Motor neuron (in vitro differentiated cells): Measurements from ENCODE around the gene HSD11B2. TPM values are rescaled to one million over a fixed set of nuclear protein-coding genes. Genes with fewer than 3 reads are reported as not detected.

Experiments
- ATAC-seq, 8 experiments: fragments of 200-7000 bp; cut with Tn5 transposase; replicated peaks in 6 of 8; 2 replicates each; pipeline ENCODE4 v1.8.0; 2021; ENCODE audit warnings: mild to moderate bottlenecking in 8 of 8, moderate library complexity in 8 of 8
- H3K27ac ChIP-seq, 2 donors: fragments of 250-450 bp; sonication (Bioruptor Pico); 2 replicates each; pipeline ENCODE4 v1.9.0; 2021; ENCODE audit warnings: antibody characterized with exemption in 2 of 2, mild to moderate bottlenecking in 2 of 2, moderate library complexity in 1 of 2
- H3K4me1 ChIP-seq, 2 donors: fragments of 250-450 bp; sonication (Bioruptor Pico); replicated peaks in 1 of 2; 2 replicates each; pipeline ENCODE4 v1.6.1; 2021; ENCODE audit warnings: antibody characterized with exemption in 2 of 2, mild to moderate bottlenecking in 2 of 2, moderate library complexity in 1 of 2
- H3K4me3 ChIP-seq, 5 donors: fragments of 250-450 bp; sonication (Bioruptor Pico); 2 replicates each; pipeline ENCODE4 v1.9.0; 2021; ENCODE audit warnings: antibody characterized with exemption in 5 of 5, mild to moderate bottlenecking in 5 of 5, moderate library complexity in 4 of 5
- WGBS, 10 experiments: fragments of 450-650 bp; shearing (Covaris generic); methylation state at CpG; one replicate each; pipeline ENCODE4 v1.0.0; 2022; 5-methylcytosine and 5-hydroxymethylcytosine counted together
- in situ Hi-C, 9 experiments: fragments of 400-800 bp; cut with MboI; loops; one replicate each; pipeline ENCODE4 v1.15.0; 2021; ENCODE audit warnings: low sequenced_read_pairs in 9 of 9, low pct_unique_long_range_greater_than_20kb in 2 of 9; ENCODE audit not compliant: unreplicated experiment in 9 of 9
- total RNA-seq, 8 experiments: library from RNA; unstranded; fragments of 300-600 nt; gene quantifications; 2 replicates each; pipeline versions ENCODE4 v1.2.3 to v1.2.4, GENCODE V29; 2022

The HSD11B2 gene
- 10 to 100 TPM in 4 of 8 experiments, 1 to 10 TPM in 3, under 1 TPM in 1; 0.64 to 17.4 (median 6.8) TPM for total RNA-seq

DNA sequence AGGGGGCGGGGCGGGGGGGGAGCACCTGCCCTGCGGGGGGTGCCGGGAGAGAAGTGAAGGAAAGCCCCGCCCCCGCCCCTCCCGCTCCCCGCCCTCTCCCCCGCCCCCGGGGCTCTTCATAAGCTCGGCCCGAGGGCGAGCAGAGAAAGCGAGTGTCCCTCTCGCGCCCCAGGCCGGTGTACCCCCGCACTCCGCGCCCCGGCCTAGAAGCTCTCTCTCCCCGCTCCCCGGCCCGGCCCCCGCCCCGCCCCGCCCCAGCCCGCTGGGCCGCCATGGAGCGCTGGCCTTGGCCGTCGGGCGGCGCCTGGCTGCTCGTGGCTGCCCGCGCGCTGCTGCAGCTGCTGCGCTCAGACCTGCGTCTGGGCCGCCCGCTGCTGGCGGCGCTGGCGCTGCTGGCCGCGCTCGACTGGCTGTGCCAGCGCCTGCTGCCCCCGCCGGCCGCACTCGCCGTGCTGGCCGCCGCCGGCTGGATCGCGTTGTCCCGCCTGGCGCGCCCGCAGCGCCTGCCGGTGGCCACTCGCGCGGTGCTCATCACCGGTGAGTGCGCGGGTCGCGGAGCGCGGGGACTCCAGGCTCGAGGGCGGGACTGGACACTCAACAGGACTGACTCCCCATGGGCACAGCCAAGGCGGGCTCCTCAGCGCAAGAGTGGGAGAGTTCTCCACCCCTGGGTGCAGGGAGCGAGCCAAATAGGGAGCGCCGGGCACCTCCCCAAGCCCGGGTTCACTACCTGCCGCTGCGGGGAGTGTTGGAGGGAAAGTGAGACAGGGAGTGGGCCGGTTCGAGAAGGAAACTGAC lies at the start of gene HSD11B2:
HSD11B2 (plus strand) TSS at position 145 of the 798 bp plus-strand sequence; CDS start at position 273, 128 bp downstream.
- ATAC-seq, result peak; percentile 71 to 86 (median 77)
- peak within 1 kb of the TSS; percentile 89 to 92 for H3K27ac ChIP-seq
- H3K4me3 ChIP-seq, result peak within 1 kb of the TSS; percentile 27 to 44 (median 38)
- in situ Hi-C loops, result no loop called here
- H3K4me1 ChIP-seq, result peaks cover 23 to 38% of the 10 kb centered on the region in 2 donors
- WGBS, 10 experiments, result 0 to 13% (median 0%) methylated on average over 1 to 10 of the region's 87 CpGs; no CpG with 5 or more reads in 6 of the 10 experiments

DNA sequence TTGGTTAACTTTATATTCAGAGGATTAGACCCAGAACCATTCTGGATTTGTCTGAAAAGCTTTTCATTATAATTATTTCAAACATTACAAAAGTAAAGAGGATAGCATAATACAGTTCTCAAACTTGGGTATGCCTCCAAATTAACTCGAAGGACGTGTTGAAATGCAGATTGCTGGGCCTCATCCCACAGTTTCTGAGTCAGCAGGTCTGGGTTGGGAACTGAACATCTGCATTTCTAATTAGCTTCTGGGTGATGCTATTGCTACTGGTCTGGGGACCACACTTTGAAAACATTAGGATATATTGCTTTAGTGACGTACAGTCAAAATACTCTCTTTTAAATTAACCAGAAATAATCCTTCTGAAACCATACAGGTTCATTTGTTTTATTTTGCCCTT lies 47.6 kb upstream of the HSD11B2 start:
- no peak overlapping the region for H3K27ac ChIP-seq
- ATAC-seq, result peak in 2 of 8 experiments; percentile 46 to 52
- H3K4me1 ChIP-seq, result peaks cover 11 to 13% of the 10 kb centered on the region in 2 donors
- H3K4me3 ChIP-seq, result no peak overlapping the region
- 8 to 94% (median 62%) methylated on average over 1 to 3 of the region's 3 CpGs; no CpG with 5 or more reads in 1 of the 10 experiments for WGBS, 10 experiments
- in situ Hi-C loops, result no loop called here

DNA sequence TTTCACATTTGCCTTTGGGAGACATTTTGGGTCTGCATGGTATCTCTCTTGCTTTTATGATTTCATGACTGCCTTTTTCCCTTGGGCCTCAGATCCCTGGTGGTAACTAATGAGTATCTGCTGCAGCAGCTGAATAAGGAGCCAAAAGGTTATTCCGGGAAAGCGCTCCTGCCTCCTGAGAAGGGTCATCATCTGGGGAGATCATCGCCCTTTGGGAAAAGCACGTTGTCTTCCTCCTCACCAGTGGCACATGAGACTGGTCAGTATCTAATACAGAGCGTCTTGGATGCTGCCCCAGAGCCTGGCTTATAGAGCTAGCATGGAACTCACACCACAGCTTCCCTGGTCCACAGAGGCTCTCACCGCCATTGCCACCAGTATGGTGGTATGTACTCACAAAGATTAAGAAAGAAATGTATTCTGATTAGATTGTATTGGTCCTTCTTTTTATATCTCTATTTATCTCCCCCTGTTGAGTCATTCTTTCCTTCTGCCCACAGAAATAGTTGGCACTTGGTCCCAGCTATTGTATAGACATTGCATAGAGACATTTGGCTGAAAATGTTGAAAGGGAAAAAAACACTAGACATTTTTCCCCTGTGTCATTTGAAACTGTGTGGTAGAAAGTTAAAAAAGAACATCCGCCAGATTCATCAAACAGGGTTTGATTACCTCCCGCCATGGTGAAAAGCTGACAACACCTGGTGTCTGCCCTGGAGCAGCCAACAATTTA lies 46.0 kb upstream of the HSD11B2 start:
- WGBS, 10 experiments, result 53 to 100% (median 83%) methylated on average over 2 to 7 of the region's 8 CpGs
- Histone ChIP-seq H3K4me1 (peaks cover 8 to 13% of the 10 kb centered on the region in 2 donors), H3K27ac (no peak overlapping the region), H3K4me3 (no peak overlapping the region)
- peak in 1 of 8 experiments; percentile 28 for ATAC-seq
- in situ Hi-C loops, result no loop called here

DNA sequence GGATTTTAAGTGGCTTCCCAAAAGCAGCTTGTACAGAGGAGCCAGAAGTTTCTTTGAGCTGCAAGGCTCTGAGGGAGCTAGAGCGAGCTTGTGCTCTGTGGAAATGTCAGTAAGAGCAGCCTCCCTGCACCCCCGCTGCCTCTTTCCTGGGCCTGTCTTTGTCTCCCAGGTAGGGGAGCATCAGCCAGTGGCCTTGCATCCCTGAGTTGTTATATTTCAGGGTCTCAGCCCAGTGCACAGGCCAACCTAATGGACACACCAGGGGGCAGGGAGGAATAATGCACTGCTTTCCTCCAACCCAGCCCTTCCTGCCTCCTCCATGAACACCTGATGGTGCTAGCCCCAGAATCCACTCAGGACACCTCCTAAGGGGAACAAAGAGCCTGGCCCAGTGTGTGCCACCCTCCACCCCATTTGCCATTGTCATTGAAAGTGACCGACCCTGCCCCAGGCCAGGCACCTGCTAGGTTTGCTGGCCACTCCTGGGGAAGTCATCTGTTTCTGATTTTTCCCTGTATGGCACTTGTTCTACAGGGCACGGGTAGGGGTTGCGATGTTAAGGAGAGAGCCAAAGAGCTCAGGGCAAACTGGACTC lies 44.0 kb upstream of the HSD11B2 start:
- no peak for ATAC-seq
- Histone ChIP-seq H3K27ac (no peak overlapping the region), H3K4me1 (peaks cover 19 to 23% of the 10 kb centered on the region in 2 donors), H3K4me3 (no peak overlapping the region)
- WGBS, 10 experiments, result 44 to 100% (median 83%) methylated on average over 1 to 5 of the region's 5 CpGs; no CpG with 5 or more reads in 5 of the 10 experiments
- in situ Hi-C loops, result no loop called here

DNA sequence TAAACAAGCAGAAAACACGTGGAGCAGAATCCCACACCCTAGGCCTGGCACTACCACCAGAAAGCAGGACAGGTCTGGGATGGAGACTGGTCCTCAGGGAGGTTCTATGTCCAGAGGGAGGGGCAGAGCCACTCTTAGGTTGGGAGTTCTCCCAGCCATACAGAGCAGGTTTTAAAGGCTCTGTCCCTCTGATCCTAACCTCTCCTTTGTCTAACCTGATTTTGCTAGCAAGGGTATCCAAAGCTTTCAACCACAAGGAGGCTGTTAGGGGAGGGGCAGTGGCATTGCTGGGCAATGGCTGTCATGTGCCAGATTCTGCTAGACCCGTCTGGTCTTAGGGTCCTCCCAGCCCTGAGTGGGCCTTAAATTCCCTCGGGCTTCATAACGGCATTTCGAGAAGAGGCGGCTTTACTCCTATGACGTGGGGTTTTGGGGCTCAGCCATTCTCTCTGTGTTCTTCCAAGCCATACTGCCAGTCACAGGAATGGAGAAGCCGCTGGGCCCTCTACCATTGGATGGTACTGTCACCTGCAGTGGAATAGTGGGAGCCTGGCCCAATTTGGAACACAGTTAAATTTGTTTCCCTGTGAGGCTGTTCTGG lies 43.3 kb upstream of the HSD11B2 start:
- 17 to 100% (median 68%) methylated on average over 1 to 4 of the region's 8 CpGs; no CpG with 5 or more reads in 2 of the 10 experiments for WGBS, 10 experiments
- in situ Hi-C loops, result no loop called here
- Histone ChIP-seq H3K4me3 (no peak overlapping the region), H3K4me1 (peaks cover 25 to 29% of the 10 kb centered on the region in 2 donors), H3K27ac (no peak overlapping the region)
- no peak for ATAC-seq

DNA sequence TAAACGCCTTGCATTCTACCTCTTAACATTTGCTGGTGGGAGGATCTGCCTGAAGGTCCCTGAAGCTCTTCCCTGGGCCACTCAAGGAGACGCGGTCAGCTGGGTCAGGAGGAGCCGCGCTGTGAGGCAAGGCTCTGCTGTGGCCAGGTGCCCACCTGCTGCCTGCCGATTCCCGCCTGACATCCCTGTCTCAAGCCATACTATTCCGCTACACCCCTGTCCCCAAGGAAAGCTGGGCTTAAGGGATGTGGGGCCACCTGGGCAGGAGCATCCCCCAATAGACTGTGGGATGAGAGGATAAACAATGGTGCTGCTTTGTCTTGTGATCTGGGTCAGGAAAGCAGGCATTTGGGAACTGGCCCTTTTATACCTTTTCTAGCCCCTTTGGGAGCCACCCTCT lies 42.7 kb upstream of the HSD11B2 start:
- peaks cover 29 to 30% of the 10 kb centered on the region in 2 donors for H3K4me1 ChIP-seq
- ATAC-seq, result no peak
- H3K27ac ChIP-seq, result no peak overlapping the region
- 90 to 96% (median 94%) methylated on average over 3 to 4 of the region's 8 CpGs; no CpG with 5 or more reads in 6 of the 10 experiments for WGBS, 10 experiments
- in situ Hi-C loops, result no loop called here
- no peak overlapping the region for H3K4me3 ChIP-seq

DNA sequence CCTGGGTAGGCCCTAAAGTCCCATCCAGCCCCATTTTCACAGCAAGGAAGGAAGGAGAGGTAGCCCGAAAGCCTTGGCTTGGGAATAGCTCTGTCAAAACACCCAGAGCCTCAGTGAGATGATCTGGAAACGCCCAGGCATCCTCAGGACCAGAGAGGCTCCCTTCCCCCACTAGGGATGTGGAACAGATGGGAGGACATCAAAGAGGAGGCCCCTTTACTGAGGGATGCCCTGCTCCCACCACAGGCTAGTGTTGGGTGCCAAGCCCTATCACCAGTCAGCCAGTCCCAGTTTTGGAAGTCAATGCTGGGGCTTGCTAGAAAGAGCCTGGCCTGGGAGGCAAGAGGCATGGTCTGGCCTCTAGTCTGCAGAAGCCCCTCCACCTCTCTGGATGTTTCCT lies 42.3 kb upstream of the HSD11B2 start:
- ATAC-seq, result no peak
- in situ Hi-C loops, result no loop called here
- 83 to 100% (median 92%) methylated on average over 1 to 2 of the region's 2 CpGs; no CpG with 5 or more reads in 7 of the 10 experiments for WGBS, 10 experiments
- no peak overlapping the region for H3K4me3 ChIP-seq
- H3K27ac ChIP-seq, result no peak overlapping the region
- peaks cover 28 to 32% of the 10 kb centered on the region in 2 donors for H3K4me1 ChIP-seq

DNA sequence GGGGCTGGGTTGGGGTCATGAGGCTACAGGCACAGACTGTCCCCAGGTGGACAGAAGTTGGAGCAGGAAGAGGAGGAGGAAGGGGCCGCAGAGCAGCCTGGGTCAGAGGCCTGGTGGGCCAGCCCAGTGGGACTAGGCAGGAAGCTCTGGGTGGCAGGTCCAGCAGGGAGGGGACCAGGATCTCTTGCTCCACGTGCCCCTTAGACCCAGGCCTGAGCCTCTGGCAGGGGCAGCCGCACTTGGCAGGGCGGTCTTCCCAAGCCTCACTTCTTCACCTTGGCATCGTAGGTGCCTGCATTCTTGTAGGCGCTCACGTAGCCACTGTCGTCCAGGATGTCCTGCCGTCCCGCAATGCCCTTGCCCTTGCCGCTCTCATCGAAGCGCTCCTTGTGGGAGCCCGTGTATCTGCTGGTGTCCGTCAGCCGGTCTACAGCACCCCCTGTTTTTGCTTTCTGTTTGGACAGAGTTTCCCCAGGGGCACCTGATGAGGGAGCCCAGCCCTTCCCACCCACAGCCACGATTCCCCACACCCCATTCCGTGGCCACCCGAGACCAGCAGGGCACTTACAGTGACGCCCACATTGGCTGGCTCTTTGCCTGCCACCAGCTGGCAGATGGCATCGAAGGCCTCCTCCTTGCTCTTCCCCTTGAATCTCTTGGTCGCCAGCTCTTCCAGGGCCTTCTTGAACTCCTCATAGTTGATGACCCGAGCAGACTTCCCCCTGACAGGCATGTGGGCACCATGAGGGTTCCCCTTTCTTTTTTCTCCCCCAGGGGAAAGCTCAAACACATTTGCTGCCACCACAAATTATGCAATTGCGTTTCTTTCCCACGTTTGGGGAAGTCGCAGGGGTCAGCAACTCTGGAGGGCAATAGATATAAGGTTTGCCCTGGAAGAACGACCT lies 40.8 kb upstream of the HSD11B2 start:
- in situ Hi-C loops, result no loop called here
- WGBS, 10 experiments, result 76 to 100% (median 93%) methylated on average over 2 to 12 of the region's 27 CpGs; no CpG with 5 or more reads in 3 of the 10 experiments
- Histone ChIP-seq H3K4me1 (peaks cover 33 to 47% of the 10 kb centered on the region in 2 donors), H3K27ac (no peak overlapping the region), H3K4me3 (no peak overlapping the region)
- no peak for ATAC-seq

DNA sequence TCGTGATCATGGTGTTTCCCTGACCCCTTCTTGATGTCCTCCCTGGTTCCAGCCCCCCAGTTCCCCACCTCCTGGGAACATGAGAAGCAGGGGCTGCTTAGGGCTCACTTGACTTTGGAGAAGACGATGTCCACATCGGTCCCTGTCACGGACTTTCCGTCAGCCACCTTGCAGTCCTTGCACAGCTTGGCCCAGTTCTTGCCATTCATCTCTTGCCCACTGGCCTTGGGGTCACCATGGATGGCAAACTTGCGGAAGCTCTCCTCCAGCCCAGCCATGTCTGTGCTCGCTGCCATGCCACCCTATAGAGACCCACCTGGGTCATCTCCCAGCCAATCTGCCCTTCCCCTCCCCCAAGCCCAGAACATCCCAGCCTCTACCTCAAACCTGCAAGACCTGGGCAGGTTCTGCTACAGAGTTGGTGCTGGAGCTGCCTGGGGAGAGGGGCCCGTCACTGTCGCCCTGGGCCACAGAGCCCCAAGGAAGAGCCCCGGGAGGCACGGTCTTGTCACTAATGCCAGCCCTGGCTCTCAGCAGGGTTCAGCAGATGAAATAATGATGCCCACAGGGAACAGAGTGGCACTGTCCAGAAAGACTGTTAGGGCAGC lies 40.0 kb upstream of the HSD11B2 start:
- no peak for ATAC-seq
- WGBS, 10 experiments, result 86 to 100% (median 96%) methylated on average over 1 to 6 of the region's 11 CpGs; no CpG with 5 or more reads in 5 of the 10 experiments
- Histone ChIP-seq H3K27ac (no peak overlapping the region), H3K4me1 (peaks cover 40 to 55% of the 10 kb centered on the region in 2 donors), H3K4me3 (no peak overlapping the region)
- in situ Hi-C loops, result no loop called here

DNA sequence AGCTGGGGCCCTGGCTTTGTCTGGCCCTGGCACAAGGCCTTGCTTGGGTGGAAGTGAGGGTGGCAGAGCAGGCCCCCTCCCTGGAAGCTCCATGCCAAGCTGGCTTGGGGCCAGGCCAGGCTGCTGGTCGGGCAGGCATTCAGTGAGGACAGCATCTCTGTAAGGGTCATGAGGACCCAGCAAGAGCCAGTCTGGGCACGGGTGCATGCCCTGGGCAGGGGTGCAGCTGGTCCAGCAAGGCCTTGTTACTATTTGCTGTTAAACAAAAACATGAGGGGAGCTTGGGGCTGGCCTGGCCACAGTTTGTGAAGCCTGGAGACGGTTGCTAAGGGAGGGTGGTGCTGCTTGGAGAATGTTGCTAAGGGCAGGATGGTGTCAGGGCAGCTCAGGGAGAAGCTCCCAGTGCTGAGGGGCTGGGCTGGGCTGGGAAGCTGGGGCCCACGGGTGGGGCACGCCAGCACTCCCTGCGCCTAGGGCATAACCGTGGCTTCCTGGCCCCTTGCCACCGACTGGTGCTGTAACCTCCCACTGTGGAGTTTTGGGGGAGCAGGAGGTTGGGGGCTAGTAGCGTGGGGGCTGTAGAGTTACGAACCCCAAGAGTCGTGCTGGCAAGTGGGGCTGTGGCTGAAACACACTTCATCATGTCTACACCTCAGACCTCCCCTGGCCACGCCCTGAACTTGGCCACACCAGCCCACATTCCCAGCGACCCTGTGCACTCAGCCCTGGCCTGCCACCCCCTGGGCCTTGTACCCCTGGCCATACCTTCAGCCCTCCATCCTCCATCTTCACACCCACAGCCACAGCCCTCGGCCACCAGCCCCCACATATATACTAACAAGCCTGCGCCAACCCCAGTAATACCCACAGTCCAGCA lies 39.3 kb upstream of the HSD11B2 start:
- 0 to 89% (median 66%) methylated on average over 1 to 5 of the region's 15 CpGs; no CpG with 5 or more reads in 4 of the 10 experiments for WGBS, 10 experiments
- in situ Hi-C loops, result no loop called here
- H3K4me3 ChIP-seq, result peak overlapping the region in 4 of 5 donors; percentile 33 to 51 (median 44)
- ATAC-seq, result peak in 7 of 8 experiments; percentile 7 to 50 (median 41)
- H3K27ac ChIP-seq, result peak overlapping the region; percentile 59 to 73
- H3K4me1 ChIP-seq, result peaks cover 44 to 56% of the 10 kb centered on the region in 2 donors
